GM18867 (cell line): ENCODE measurements around the gene LRP1B.
"Not testable (repeated sequence)": the region's sequence is repeated elsewhere in the genome, so short reads cannot be mapped to it uniquely, and the experiment has no call there.

Experiments
- ATAC-seq: cut with Tn5 transposase; IDR thresholded peaks from one replicate; pipeline ENCODE4 v1.9.1; 2021; ENCODE audit warnings: mild to moderate bottlenecking, moderate library complexity; ENCODE audit not compliant: unreplicated experiment

LRP1B gene

DNA sequence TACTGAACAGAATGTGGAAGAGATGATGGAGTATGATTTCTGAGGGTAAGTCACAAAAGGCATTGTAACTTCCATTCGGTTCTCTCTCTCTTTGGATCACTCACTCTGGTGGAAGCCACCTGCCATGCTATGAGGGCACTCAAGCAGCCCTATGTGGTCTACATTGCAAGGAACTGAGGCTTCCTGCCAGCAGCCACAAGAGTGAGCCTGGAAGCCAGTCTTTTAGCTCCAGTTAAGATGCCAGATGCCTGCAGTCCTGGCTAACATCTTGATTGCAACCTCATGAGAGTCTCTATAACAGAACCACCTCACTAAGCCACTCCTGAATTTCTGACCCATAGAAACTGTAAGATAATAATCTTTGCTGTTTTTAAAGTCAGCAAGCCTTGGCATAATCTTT lies 935.7 kb downstream of the LRP1B start:
- no peak for ATAC-seq

DNA sequence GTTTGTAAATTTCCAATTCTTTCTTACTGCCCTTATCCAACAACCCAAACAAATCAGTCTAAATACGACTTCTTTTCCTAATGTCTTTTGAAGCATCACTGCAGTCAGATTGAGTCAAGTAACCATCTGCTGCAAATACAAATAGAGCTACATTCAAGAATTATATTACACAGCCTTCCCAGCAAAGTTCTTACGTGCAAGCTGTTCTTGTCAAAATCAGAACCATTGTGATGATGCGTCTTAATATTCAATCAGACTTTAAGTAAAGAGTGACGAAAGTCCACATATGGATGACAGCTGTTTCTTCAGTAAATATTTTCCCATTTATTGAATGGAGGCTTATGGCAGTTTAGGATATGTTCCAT lies 943.8 kb downstream of the LRP1B start:
- ATAC-seq, result no peak

DNA sequence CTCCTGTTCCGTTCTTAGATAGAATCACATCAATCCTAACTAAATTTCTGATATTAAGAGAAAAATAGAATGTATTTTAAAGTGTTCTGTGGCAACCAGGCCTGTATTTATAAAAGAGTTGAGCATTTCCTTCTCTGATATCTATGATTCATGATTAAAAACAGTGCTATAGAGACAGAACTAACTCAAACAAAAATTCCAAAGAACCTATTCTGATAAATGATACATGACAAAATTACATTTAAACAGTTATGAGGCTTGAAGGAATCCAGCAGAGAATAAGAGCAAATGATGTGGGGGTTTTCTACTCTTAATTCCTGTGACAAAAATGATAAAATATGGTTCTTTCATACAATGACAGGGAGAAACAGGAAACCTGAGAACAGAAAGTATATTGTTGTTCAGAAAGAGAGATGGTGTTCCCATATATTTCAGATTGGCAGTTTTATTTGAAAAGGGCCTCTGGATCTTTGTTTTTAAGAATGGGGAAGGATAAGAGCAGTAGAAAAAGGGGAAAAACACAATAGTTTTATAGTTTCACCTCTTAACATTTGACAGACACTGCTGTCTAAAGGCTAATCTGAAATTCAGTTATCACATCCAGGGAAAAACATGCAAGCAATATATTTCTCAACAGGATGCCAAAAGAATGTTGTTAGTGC lies 944.3 kb downstream of the LRP1B start:
- ATAC-seq, result no peak

DNA sequence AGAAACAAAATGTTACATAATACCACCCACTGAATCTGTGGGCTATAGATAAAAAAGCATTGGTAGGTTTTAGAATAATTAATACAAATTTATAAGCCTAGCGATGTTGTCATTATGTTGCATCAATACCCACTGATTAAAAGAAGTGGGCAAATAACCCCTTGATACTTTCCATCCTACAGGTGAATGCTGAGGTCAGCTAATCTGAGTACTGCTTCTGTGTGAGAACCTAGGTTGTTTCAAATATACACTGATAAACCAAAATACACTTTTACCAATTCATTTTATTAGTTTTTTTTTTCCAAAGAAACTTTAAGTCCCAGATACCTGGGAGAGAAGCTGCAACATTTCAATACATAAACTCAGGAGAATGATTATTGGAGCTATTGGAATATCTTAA lies 948.6 kb downstream of the LRP1B start:
- ATAC-seq, result no peak

DNA sequence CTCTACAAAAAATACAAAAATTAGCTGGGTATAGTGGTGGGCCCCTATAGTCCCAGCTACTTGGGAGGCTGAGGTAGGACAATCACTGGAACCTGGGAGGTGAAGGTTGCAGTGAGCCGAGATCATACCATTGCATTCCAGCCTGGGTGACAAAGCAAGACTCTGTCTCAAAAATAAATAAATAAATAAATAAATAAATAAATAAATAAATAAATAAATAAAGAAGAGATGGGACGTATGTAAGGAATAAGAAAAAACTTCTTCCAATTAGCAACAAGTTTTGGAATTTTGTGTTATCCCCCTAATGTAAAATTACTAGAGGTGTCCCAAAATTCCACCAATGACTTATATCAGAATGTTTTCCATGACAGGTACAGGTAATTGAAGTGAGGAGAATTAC lies 961.7 kb downstream of the LRP1B start:
- not testable (repeated sequence) for ATAC-seq

DNA sequence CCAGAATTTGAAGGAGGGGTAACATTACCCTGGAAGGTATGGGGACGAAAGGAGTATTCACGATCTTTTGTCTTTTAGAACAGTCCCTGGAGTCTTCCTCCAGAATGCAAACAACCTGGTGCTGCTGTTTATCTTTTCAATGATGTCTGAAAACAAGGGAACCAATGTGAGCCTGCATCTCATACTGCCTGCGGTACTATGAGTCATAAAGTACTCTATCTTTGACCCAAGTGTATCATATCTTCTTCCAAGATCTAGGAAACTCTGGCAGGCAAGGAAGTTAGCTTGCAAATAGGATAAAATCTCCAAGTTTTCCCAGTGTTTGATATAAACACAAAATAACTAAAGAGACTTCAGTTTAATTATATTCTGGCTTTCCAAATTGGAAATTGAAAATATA lies 968.5 kb downstream of the LRP1B start:
- ATAC-seq, result no peak

DNA sequence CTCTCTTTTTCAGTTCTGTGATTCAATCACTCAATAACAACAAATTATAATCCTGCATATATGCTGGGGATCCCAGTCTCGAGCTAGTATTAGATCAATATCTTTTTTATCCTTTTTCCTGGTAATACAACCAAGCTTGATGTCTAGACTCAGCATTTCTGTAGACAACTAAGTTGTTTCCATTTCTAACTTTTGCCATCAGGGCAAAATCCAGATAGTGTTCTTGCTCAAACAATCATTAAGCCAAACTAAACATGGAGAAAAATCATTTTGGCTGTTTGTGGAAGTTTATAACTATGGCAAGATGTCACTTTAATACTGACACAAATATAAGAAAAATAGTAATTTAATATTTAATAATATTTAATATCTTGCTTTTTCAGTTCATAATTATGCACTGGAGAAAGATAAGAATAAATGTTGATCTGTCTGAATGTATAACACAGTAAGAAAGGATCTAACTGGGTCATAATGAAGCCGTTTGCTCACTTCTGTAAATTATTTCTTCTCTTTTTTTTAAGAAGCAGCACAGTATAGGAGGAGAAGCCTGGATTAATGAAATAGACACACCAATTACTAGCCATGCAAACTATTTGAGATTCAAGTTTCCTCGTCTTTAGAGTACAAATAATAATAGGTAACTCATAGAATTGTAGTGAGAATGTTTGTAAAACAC lies 979.1 kb downstream of the LRP1B start:
- no peak for ATAC-seq

DNA sequence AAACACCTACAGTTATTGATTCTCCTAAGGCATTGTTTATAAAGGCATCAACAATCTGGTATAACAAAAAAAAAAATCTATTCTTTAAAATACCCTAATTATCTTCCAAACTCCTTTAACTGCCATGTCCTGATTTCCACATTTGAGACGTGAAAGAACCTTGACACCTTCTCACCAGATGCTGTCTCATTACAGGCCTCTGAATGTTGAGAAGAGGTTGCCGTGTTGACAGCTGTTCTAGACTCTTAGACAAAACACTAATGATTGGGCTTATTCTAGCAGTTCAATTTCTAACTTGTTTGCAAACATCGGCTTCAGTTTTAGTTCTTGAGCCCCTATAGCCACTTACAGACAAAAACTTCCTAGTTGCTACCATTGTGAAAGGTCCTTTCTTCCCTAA lies 988.8 kb downstream of the LRP1B start:
- no peak for ATAC-seq

DNA sequence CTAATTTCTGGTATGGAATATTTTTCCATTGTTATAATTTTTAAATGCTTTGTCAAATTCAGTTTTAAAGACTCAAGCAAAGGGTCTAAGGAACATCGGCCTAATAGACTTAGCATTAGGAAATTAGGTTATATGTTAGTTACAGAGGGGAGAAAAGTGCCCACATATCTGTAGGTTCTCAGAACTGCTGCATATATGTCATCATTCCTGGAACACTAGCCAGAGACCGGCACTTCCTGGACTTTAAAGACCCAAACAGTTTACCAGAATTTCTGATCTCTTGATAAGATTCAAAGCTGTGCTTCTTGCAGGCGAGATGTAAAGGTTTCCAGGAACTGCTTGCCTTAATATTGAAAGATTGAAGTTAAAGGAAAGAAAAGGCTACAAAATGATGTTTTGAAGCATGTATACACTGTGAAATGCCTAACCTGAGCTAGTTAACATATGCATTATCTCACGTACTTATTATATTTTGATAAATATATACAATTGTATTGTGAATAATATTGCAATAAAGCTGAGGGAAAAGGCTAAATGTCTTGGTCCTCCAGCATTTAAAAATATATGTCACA lies 993.6 kb downstream of the LRP1B start:
- no peak for ATAC-seq

DNA sequence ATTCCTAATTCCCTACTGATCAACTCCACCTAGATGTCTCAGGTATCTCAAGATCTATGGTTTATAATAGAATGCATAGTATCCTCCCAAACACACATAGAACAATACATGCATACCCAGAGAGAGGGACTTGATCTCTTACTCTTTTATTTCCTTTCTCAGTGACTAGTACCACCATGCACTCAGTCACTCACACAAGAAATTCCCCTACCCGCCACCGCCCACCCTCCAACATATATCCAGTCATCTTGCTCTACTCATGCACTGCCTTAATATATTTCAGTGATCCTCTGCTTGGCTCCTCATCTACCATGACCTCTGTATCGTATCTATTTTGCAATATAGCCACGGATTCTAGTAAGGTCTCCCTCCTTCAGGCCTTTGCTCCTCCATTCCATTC lies 996.9 kb downstream of the LRP1B start:
- no peak for ATAC-seq

DNA sequence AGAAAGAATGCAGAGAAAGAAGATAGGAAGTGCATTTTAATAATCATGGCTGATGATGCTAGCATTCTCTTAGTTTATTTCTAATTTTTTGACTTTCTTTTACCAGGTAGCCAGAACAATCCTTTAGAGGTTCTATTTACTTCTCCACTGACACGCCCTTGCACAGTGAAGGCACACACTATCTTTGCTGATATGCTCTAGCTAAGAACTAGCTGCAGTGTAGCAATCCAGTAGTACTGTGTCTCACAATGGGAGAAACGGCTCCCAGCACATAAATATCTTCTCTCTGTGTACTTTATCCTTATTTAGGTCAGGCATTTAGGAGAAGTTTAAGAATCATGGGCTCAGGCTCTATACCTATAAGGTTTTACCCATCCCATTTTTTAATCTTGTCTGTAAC lies 1005.4 kb downstream of the LRP1B start:
- no peak for ATAC-seq

DNA sequence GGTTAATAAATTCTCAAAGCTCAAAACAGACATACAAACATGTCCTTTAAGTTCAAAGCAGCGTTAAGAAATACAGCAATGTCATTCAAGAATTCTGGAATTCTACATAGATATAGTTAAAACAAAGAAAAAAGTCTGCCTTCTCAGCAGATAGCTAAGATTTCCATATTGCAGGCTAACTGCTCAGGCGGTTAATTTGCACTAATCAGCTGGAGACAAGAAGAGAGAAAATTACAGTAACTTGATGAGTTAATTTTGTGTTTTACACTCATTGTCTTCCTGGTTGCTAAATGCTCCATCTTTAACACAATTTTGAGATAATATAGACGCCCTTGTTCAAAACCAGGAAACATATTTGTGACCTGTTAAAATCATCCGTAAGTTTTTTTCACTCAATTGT lies 1012.0 kb downstream of the LRP1B start:
- no peak for ATAC-seq

DNA sequence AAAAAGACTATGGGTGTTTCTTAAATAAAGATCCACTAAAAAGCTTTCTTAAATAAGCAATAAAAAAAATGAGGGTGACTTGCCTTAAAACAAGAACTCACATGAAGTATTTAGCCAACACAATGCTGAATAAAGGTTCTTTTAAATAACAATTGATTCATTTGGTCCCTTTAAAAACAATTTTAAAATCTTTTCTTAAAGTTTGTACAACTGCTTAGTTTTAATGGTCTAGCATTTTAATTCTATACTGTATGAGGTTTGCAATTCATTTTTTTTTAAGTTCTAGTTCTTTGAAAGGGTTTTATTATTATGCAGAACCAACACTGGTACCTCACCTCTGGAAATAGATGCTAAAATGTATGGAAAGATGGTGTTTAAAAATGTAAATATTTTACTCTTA lies 1017.5 kb downstream of the LRP1B start:
- no peak for ATAC-seq

DNA sequence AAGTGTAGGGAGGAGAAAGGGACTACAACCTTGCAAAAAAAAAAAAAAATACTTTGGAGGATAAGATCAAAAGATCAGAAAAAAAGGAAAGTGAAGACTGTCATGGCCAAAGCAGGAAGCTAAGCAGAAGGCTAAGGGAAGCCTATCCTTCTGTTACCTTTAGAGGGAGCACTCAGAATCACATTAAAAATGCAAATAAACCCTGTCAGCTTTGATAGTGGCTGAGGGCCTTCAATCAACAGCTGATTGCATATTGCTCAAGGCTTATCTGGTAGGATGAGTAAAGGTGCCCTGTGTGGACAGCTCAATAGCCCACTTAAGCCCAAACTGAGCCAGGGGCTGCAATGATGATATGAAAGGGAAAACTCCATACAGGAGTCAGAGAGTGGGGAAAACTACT lies 1021.2 kb downstream of the LRP1B start:
- ATAC-seq, result no peak

DNA sequence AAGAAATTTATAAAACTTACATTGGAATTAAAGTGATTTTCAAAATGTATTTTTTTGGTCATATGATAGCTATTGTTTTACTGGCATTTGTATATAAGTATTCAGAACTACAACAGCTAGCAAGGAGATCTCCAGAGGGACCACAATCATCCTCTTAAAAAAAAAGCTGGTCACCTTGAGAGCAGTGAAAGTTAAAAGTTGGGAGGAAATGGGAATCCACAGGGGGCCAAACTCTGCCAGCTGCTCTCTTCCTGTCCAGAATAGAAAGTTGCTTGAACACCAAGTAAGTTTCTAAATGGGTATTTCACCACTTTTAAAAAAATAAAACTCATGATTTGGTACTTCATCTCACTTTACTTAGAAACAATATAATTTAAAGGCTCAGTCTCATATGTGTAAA lies 1025.1 kb downstream of the LRP1B start:
- no peak for ATAC-seq

DNA sequence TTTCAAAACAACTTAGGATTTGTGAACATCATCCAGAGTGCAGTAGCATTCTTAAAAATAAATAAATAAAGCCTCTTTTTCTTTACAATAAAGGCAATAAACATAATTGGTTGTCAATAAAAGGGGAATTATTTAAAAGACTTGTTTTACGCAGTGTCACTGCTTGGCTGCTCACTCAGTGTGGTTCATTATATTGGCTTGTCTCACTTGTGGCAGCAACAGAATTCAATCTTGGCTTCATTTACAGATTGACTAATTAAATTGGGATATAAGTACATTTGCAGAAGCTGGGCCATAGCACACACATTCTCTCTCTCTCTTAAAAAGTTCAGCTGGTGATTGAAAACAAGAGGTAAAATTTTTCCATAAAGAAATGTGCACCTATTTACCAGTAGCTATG lies 1027.6 kb downstream of the LRP1B start:
- ATAC-seq, result no peak

DNA sequence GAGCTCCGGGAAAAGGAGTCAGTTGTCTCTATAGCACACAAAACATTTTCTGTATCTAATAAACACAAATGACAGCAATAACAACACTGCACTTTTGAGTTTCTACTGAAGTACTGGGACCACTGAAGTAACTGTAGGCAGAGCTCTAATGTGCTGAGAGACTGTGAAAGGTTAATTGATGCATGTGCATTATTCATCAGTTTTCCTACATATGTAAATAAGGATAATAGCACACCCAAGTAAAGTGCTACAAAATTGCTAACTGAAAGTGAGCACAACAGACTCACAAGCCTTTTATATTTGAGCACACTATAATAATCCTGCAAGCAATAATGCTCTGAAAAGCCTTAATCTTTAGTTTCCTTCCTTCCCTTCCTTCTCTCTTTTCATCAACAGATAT lies 1051.6 kb downstream of the LRP1B start:
- ATAC-seq, result no peak

DNA sequence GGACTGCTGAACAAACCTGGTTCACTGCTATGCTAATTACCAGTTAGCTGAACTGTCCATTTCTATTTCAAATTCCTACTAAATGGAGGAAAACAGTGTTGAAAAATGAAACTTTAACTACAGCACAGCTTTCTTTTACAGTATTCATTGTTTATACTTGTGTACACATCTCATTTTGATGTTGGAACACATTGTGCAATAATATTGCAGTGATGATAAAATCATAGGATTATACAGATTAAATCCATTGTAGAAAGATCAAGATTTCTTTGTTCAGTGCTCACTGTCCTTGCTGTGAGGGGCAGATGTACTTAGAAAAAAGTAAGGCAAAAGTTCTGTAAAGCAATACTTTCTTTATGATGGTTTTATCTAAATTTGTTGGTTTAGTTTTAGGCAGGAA lies 1055.1 kb downstream of the LRP1B start:
- ATAC-seq, result no peak

DNA sequence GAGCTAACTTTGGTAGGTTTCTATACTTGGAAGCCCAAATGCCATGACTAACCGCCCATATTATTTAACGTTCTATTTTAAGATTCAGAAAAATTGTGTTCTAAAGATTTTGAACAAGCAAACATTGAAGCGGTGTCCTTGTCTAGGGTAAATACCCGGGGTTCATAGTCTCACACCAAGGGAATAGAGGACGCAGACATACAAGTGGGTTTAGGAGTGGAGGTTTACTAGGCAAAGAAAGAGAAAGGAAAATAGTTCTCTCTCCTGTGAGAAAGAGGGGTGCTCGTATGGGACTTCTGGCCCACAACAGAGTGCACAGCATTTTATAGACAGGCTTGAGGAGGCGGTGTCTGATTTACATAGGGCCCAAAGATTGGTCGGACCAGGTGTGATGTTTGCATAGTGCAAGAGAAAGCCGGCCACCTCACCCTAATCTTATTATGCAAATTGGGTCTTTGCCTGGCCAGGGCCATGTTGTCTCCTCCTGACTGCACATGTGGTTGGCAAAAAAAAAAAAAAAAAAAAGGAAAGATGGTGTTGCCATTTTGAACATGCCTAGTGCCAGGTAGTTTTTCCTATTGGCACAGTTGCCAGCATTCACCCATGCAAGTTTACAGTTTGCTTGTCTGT lies 1062.6 kb downstream of the LRP1B start:
- no peak for ATAC-seq

DNA sequence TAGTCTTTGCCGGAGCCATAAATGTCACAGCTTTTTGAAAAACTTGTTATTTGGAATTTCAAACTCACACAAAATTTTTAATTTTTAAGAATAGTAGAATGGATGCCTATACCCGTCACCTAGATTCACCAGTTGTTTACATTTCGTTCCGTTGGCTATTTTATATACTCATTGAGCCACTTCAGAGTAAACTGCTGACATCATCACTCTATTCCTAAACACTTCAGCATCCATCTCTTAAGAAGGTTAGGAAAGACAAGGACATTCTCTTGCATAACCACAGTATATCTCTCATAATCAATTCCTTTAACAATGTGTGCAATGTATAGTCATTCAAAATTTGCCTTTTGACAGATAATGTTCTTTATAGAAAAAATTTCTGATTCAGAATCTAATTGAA lies 1065.8 kb downstream of the LRP1B start:
- ATAC-seq, result no peak

DNA sequence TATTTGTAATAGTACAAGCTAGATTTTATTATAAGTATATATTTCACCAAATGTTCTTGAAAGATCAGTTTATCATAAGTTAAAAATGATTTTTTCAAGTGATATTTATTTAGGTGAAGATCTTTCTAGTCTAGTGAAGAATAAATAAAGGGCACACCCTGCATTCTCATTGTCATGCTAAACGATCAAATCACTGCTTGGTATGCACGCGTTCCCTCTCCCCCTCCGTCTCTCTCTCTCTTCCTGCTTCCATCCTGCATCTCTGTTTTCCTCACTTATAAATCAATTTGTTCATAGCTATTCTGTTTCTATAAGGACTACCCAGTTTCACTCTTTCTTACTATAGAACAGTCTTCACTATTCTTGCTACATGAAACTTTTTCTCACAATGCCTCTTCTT lies 1067.4 kb downstream of the LRP1B start:
- no peak for ATAC-seq

DNA sequence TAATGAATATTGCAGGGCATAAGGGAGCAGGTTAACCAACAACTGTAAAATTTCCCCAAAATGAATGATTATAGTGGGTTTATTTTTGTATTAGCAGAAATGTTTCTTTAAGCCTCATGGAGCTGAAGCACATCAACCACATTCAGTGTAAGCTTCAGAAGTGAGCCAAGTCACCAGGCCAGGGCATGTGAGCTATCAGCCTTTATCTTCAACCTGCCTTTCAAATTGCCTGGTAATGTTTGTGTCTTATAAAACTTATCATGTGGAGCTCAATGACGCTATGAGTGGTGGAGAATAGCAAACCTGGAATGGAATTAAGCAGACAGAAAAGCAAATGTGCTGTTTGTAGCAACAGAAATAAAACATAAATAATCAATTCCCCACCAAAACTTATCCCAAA lies 1068.4 kb downstream of the LRP1B start:
- ATAC-seq, result no peak
